NCI-H446 (cell line): ENCODE measurements around the gene MGAM2.
A peak's percentile ranks its signal among the peaks of the same experiment; 100 is the strongest.
"Not testable (repeated sequence)": the region's sequence is repeated elsewhere in the genome, so short reads cannot be mapped to it uniquely, and the experiment has no call there.

Experiments used
- DNase-seq, 2 experiments: peaks; one replicate each; lab custom pipeline; 2025; lab: John Stamatoyannopoulos, UW

MGAM2 gene

DNA sequence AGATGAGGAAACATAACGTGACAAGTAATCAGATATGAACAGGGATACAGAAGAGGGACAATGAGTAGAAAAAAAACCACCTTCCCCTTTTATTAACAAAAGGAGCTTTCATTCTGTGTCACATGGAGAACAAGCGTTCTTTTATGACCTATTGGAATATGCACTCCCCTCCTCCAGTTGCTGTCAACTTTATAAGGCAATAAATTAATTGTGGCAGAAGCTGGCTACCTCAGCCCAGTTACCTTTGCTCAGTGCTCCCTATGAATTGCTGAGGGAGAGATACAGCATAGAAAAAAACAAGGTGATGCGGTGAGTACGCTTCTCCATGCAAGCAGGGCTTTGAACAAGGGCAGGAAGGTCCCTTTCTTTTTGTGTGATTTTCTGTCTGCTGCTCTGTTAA, at the start of gene MGAM2:
MGAM2 (plus strand) TSS at position 220 of the 400 bp plus-strand sequence. CDS start 5,156 bp downstream, outside the sequence.
- no peak for DNase-seq

DNA sequence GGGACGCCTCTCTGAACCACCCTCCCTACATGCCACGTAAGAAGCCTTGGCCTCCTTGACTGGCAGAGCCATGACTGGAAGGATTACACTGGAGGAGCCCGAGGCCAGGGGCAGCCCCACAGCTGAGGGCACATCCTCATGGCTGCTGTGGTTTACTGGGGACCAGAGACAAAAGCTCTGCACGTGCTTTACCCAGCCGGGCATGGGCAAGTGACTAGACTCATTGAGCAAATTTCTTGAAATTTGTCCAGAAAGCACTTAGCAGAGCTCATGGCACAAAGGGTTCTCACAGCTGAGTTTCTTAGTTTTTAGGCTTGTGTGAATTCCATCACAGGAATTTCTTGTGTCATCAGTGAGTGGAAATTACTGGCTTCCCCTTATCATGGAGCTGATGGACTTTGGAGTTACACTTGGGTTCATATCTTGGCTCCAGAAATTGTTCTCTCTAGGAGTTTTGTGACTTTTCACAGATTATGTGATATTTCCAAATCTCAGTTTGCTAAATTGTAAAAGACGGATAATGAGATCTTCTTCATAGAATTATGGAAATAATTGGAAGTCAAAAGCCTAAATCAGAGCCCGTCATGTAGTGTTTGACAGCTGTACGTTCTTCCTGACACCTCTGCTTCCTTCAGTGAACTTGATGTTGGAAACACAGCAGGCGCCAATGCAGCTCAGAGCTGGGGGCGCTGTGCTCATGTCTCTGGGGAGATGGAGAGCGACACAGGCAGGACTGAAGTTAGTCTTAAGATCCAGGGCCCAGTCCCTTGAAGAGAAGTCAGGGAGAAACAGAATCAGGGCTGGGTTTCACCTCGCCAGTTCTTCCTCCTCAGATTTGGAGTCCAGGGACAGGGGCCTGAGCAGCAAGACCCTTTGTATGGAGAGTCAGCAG, 47.7 kb upstream of the MGAM2 start:
- no peak for DNase-seq

DNA sequence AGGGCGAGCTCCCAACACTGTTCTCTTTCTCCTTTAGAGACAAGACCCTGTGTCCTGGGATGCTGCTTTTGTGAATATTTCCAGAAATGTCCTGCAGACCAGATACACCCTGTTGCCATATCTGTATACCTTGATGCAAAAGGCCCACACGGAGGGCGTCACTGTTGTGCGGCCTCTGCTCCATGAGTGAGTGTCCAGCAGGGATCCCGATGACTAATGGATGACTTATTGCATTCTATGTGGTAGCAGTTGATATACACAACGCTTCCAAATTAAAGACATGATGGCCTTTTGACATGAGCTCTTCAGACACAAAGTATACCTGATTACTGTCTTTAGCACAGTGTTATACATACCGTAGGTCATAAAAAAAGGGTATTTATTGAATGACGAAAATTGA, 45.0 kb upstream of the MGAM2 start:
- DNase-seq, result no peak

DNA sequence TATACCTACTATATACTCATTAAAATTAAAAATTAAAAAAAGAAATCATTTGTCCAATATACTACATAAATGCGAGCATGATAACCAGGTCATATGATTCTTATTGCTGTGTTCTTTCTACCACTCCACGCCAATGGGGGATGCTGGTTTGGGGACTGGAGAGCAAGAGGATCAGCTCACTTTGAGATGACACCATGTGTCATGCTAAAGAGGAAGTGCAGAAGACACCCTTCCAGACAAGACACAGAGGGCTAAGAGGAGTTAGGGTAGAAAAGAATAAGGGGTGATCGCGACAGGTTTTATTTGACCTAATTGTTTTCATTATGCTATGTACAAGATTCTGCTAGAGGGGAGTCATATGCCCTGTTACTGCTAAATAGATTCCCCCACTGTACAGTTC, 33.8 kb upstream of the MGAM2 start:
- no peak for DNase-seq

DNA sequence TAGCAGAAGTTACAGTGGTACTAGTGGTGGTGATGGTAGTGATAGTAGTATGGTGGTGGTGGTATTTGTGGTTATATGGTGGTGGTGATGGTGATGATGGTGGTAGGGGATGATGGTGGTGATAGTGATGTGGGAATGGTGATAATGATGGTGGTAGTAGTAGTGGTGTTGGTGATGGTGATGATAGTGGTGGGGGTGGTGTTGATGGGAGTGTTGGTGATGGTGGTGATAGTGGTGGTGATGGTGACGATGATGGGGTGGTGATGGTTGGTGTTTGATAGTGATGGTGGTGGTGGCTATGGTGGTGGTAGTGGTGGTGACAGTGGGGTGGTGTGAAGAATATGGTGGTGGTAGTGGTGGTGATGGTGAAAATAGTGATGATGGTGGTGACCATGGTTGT, 27.9 kb upstream of the MGAM2 start:
- DNase-seq, result no peak

DNA sequence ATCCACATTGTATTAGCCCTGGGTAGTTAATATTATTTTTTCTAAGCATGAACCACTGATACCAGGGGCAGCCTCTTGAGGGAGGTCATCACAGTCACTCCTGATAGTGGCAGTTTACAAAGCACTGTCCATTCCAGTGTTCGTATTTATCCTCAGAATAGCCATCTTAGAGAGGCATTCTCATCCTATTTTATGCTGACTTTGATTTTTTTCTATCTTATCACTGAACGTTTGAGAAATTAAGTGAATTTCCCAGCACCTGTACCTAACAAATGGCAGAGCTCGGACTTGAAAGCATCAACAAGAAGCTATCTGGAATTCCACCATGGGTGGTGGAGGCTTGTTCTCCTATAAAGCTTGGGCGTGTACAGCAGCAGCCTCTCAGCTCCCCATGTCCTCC, 26.1 kb upstream of the MGAM2 start:
- no peak for DNase-seq

DNA sequence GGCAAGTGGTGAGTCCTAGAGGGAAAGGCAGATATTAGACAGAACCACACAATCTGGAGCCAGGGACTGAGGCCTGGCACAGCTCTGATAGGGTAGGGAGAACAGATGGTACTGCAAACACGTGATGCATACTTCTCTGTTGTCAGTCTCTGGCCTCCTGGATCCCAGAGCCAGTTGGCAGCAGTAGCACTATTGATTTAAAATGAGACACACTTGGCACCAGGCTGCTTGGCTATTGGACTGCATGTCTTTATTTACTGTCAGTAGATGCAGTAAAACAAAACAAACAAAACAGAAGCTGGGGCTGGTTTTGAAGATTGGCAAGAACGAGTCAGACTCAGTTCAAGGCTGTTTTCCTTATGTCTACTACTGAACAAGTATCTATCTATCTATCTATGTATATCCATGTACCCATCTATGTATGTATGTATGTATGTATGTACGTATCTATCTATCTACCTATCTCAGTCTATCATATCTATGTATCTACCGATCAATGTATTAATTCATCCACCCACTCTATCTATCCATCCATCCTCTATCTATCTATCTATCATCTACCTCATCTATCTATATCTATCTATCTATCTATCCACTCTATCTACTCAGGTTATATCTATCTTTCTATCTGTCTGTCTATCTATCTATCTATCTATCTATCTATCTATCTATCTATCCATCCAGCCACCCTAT, 23.4 kb upstream of the MGAM2 start:
- DNase-seq, result peak; percentile 72 to 94

DNA sequence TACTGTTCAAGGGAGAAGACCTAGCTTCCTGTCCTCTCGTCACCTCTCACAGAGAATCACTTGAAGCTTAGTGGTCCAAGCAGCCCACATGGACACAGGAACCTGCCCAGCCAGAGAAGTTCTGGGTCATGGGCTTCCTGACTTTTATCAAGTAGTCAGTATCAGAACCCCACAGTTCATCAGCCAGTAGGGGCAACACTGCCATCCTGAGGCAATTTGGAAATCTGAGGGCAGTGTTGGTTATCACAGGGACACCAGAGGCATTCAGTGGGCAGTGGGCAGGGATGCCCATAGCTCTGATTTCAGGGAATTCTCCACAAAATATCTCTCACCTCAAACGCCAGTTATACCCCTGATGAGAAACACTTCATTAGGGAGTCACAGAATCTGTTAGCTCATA, 22.5 kb upstream of the MGAM2 start:
- no peak for DNase-seq

DNA sequence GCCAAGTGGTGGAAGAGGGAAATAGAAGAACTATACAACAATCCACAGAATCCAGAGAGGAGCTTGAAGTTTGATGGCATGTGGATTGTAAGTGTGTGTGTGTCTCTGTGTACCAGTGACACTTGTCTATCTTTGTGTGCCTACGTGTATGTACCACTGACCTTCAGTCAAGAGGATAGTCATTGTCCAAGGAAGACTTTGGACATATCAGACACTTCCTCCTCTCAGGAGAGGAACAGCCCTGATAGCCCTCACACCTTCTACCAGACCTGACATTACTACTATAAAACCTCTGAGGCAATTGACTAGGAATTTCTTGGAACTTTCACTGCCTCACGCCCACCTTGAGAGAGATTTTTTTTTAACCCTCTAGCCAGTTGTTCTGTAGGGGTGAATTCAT, 19.6 kb upstream of the MGAM2 start:
- DNase-seq, result no peak

DNA sequence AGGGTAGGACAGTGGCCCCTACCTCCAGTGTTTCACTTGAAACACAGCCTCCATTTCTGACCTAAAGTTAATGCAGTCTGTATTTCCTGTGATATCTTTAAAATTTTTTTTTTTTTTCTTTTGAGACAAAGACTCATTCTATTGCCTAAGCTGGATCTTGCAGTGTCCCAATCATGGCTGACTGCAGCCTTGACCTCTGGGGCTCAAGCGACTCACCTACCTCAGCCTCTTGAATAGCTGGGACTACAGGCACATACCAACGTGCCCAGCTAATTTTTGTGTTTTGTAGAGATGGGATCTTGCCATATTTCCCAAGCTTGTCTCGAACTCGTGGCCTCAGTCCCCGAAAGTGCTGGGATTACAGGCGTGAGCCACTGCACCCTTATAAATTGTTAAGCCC, 16.7 kb upstream of the MGAM2 start:
- no peak for DNase-seq

DNA sequence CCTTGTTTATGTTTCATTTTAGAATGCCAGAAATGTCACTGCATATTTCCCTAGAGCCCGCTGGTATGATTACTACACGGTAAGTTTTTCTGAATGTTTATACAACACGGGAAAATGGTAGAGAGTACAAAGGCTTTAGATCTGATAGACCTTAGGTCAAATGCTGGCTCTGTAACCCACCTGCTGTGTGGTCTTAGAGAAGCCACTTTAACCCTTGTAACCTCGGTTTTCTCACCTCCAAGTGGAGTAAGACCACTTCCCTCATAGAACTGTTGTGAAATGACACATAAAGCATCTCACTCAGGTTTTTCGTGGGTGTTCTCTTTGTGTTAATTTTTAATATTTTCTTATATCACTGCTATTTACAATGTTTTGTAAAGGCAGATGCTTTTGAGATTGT, 13.9 kb upstream of the MGAM2 start:
- DNase-seq, result no peak

DNA sequence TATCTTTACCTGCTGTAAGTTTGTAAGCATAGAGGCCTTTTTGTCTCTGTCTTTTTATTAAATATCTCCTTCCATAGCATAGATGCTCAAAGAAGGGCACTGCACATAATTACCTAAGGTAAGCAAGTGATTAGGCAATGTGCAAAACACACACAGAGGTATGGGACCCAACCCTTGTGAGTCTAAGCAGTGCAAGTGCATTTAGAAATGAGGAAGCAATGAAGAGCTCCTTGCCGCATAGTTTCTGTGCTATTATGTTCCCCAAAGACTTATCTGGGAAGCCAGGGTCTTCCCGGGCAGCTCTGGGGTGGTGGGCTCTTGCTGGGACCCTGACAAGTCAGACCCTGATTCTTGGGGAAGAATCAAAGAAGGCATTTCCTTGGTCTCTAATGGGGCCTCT, 13.5 kb upstream of the MGAM2 start:
- DNase-seq, result no peak

DNA sequence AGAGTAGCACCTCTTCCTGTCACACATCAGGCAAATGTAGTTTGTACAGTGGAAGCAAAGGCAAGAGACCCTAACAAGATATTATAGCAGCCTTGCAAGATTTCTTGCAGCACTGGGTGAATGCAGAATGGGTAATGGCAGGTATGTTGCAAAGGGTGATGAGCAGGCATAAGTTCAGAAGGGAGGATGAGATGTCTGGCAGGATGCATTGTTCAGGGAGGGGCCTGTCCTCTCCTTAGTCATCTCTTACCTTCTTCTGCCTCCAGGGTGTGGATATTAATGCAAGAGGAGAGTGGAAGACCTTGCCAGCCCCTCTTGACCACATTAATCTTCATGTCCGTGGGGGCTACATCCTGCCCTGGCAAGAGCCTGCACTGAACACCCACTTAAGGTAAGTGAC, 12.2 kb upstream of the MGAM2 start:
- not testable (repeated sequence) for DNase-seq

DNA sequence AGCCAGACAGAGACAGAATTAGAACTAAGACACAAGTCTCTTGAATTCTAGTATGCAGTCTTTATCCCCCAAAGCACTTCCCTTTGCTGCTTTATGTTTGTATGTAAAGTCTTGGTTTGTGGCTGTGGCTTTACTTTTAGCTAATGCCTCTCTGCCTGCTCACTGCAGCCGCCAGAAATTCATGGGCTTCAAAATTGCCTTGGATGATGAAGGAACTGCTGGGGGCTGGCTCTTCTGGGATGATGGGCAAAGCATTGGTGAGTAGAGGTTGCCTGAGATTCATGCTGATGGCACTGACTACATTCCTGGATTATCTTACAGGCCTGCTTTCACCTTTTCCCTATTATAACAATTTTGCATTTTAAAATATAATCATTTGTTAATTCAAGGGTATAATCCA, 10.9 kb upstream of the MGAM2 start:
- no peak for DNase-seq

DNA sequence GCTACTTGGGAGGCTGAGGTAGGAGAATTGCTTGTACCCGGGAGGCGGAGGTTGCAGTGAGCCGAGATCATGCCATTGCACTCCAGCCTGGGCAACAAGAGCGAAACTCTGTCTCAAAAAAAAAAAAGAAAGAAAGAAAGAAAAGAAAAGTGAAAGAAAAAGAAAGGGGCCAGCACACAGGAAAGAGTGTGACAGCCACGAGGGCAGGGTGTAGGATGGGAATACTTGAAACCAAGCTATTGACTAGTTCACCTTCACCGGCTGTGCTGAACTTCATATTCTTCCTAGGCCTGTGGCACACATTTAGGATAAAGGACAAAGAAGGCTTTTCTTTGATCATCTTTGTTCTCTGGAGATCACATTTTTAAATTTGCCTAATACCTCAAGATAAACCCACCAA, 9.7 kb upstream of the MGAM2 start:
- DNase-seq, result not testable (repeated sequence)

DNA sequence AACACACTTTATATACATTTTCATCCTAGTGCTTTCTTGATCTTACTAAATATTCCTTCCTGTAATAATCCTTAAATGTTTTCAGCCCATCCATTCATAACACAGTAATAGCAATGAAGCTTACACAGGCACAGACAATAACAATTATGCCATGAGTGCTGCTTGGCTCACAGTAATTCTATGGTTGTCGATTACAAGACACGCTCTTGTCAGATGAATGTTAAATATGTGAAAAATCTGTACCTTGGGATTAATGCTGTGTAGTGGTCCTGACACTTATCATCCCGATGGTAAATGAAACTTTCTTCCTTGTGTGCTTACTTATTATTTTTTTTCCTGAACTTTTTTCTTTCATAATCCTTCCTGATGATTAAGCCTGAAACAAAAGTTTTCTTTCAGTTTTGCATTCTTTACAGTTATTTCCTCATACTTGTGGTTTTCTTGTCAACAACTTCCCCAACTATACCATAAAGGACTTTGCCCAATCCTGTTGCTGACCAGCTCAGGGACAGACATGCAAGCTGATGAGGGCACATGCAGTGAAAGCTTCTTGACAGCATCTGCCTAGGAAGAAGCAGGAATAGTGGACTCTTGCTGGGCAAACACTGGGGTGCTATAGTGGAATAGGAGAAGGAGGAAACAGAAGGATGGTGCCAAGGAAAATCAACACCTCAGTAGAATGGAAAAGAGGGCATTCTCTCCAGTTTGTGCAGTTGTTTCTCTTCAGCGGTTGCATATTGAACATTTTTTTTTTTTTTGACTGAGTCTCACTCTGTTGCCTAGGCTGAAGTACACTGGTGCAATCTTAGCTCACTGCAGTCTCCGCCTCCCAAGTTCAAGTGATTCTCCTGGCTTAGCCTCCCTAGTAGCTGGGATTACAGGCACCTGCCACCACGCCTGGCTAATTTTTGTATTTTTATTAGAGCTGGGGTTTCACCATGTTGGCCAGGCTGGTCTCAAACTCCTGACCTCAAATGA, 6.7 kb upstream of the MGAM2 start:
- no peak for DNase-seq

DNA sequence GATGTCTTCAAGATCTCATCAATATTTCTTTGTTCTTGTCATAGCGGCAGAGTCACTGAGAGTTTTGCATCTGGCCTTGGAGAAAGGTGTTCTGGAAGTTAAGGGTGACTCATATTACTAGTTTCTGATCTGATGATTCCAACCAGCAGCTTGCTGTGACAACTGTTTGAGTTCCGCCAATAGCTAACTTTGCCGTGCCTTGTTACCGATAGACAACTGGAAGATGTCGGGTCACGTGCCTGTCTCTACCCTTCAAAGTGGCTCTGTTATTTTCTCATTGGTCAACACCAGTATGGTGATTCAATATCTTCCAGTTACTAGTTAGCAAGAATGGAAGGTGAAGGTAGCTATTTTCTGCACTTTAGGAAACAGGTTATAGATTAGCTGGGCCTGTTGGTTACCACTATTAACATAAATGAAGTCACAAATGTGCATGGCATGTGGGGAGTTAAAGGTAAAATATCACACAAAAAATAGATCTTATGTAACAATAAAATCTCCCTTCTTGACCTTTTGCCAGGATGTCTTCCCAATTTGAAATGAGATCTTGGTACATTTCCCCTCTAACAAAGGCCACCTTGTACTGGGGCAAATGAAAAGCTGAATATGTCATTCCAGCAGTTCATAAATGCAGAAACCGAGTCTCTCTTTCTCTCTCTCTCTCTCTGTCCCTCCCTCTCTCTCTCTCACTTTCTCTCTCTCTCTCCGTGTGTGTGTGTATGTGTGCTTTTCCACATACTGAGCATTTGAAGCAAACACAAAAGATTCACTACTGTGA, 2.6 kb upstream of the MGAM2 start:
- DNase-seq, result no peak

DNA sequence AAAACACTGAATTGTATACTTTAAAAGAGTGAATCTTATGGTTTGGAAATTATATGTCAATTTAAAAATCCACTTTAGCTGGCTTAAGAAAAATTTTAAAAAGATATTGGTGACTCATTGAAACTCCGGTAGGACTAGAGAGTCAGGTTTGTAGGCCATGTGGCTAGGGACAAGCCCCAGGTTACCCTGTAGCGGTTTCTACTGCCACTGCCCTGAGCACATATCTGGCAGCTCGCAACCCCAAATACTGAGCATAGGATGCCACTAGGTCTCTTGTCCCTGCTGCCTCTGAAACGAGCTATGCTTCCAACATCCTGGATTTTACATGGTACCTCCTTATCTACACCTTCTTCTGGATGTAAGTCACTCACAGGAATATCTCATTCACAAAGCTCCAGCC, 1.4 kb upstream of the MGAM2 start:
- DNase-seq, result no peak

DNA sequence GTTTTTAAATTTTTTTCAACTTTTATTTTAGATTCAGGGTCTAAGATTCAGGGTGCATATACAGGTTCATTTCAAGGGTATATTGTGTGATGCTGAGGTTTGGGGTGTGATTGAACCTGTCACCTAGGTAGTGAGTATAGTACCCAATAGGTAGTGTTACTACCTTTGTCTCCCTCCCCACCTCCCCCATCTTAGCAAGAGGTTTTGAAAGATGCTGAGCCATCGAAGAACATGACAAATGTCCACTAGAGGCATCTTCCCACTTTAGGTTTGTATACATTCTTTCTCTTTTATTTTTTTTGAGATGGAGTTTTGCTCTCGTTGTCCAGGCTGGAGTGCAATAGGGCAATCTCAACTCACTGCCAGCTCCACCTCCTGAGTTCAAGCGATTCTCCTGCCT, 880 bp upstream of the MGAM2 start:
- DNase-seq, result no peak

DNA sequence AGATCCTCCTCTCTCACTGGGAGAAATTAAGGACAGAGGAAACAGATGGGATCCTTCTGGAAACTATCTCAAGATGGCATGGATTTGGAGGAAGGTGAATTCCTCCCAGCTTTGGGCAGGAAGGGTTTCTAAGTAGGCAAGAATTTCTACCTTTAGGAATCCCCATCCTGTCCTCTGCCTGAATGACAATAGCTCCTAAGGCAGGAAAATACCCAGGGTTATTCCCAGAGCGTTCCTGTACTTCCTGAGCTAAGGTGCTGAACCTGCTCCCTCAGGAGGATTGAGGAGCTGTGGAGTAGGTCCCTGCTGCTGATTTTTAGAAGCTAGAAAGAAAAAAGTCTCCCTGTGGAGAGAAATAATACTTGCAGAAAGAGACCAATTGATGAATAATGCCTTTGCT, 568 bp downstream of the MGAM2 start:
- DNase-seq, result no peak

DNA sequence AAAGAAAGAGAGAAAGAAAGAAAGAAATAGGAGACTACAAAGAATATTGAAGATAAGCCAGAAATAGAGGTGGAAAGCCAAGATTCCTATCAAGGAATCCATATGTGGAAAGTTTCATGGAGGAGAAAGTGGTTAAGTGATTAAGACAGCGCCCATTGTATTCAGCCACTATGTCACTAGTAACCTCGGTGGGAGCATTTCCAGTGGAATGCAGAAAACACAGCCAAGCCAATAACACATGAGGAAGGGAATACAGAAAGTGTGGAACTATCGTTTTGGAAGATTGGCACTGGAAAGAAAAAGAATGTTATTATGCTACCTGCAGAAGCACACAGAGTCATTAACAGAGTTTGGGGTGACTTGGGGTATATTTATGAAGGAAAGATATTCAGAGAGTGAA, 2.7 kb downstream of the MGAM2 start:
- no peak for DNase-seq

DNA sequence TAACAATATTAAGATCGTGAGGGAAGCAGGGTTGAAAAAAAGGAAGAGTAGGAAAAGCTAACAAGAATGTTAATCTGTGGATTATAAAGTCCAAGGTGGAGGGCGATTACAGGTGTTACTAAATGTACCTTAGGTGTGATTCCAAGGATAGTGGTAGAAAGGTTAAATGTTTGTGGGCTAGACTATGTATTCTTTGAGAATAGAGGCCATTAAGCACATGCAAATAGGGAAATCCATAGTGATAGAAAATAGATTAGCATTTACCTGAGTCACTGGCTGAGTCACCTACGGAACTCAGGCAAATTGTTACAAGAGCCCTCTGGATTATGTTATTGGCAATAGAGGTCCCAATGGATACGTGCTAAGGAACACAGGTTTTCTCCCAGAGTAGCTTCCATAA, 9.0 kb downstream of the MGAM2 start:
- no peak for DNase-seq
